ENCODE measurements around the gene IL3RA. TPM values are rescaled to one million over a fixed set of nuclear protein-coding genes. Genes with fewer than 3 reads are reported as not detected.
"Not testable (repeated sequence)": the region's sequence is repeated elsewhere in the genome, so short reads cannot be mapped to it uniquely, and the experiment has no call there.

The IL3RA gene
- total RNA-seq, 1 donor from 2014 or later = 0.40 TPM

DNA sequence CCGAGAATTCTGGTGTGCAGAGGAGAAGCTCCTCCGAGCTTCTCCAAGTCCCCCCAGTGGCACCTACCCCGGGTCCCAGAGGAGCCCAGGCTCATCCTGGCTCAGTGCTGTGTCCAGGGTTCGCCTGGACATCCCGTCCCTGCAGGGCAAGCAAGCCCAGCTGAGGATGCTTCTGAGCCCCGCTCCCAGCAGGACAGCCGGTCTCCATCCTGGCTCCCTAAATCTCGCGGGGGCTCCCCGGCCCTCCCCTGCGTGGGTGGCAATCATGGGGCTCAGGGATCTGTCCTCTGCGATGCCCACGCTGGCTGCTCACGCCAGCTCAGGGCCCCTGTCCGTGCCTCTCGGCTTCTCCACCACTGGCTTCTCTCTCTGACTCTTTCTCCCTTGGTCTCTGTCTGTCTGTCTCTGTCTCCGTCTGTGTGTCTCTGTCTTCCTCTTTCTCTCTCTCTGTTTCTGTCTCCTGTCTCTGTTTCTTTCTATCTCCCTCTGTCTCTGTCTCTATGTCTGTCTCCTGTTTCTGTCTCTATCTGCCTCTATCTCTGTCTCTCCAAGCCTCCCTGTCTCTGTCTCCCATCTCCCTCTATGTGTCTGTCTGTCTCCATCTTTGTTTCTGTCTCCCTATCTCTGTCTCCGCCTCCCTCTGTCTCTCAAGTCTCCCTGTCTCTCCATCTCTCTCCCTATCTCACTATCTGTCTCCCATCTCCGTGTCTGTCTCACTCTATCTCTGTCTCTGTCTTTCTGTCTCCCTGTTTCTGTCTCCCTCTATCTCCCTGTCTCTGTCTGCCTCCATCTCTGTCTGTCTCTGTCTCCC lies 83.2 kb downstream of the IL3RA start:
- peak; percentile 8 for ATAC-seq
- no peak for DNase-seq (ENCODE audit: low spot score)

DNA sequence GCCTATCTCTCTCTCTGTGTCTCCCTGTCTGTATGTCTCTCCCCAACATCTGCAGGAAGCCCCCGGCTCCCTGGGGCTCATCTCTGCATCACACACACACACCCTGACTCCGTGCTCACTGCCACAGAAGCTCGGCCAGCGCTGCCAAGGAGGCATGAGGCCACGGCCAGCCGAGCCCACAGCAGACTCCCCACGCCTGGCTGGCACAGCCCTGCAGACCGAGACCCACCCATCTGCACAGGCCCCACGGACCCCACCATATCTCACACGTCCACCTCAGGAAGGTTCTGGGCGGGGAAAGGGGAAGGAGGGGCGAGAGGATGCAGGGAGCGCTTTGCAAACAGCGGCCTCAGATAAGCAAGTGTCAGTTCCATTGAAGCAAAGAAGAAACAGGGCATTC lies 83.8 kb downstream of the IL3RA start:
- ATAC-seq = peak; percentile 8
- no peak for DNase-seq (ENCODE audit: low spot score)

DNA sequence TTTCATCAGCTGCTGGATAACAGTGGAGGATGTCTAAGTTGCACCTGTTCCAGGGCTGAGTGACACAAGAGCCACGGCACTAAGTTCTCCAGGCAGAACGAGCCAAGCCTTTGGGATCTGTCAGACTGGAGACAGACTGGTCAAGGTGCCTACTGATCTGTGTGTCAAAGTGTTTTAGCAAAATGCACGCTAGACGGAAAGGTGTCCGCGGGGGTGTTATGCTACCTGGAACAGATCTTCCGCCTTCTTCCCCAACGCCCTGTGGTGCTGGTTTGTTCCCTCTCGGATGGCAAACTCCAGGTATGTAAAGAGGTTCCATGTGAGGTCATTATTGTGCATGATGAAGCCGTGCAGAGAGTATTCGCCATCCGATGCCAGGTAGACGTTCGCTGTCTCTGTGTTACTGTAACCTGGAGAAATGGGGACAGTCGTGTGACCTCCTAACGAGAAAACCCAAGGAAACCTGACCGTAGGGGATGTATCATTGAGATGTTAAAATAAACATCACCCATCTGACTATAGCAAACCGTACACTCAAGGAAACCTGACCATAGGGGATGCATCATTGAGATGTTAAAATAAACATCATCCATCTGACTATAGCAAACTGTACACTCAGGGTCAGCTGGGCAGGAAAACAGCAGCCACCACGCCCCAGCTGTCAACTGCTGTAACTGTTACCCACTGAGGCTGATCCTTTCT lies 85.0 kb downstream of the IL3RA start:
- no peak for DNase-seq (ENCODE audit: low spot score)

DNA sequence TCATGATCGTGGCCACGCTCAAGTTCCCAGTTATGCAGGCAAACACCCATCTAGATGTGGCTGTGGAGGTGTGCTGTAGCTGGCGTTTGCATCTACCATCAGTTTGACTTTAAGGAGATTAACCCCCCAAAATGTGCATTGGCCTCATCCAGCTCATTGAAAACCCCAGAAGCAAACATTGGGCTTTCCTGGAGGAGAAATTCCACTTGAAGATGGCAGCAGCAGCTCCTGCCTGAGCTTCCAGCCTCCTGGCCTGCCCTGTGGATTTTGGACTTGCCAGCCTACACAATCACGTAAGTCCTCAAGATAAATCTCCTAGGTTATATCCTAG lies 85.5 kb downstream of the IL3RA start:
- DNase-seq (ENCODE audit: low spot score) (no peak), ATAC-seq (no peak)

More for the DNA sequence above, 85.0 kb downstream of the IL3RA start:
- no peak for ATAC-seq

DNA sequence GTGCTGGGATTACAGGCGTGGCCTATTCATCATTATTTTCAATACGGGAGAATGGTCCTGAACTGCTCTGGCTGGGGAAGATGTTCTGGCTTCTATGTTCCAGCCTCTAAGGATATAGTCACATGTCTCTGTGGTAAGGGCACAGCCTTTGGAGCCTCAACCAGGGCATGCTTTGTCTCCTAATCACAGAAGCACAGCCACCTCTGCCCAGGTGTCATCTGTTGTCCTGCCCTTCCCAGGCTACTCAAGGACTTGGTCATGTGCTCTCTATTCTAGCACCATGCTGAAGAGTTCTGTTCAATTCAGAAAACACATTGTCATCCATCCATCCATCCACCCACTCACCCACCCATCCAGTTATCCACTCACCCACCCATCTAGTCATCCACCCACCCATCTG lies 86.6 kb downstream of the IL3RA start:
- DNase-seq (ENCODE audit: low spot score) (no peak), ATAC-seq (no peak)

DNA sequence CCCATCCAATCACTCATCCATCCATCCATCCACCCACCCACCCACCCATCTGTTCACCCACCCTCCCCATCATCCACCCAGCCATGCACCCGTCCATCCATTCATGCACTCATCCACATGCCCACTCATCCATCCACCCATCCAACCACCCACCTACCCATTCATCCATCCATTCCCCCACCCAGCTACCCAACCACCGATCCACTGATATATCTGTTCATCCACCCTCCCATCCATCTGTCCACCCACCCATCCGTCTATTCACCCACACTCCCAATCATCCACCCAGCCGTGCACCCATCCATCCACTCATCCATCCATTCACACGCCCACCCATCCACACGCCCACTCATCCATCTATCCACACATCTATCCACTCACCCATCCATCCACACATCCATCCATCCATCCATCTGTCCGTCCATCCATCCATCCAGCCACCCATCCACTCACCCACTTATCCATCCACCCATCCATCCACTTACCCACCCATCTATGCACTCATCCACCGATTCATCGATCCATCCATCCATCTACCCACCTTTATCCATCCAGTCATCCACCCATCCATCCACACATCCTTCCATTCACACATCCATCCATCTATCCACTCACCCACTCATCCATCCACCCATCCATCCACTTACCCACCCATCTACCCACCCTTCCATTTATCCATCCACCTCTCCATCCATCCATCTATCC lies 87.7 kb downstream of the IL3RA start:
- DNase-seq (ENCODE audit: low spot score) (no peak), ATAC-seq (no peak)

DNA sequence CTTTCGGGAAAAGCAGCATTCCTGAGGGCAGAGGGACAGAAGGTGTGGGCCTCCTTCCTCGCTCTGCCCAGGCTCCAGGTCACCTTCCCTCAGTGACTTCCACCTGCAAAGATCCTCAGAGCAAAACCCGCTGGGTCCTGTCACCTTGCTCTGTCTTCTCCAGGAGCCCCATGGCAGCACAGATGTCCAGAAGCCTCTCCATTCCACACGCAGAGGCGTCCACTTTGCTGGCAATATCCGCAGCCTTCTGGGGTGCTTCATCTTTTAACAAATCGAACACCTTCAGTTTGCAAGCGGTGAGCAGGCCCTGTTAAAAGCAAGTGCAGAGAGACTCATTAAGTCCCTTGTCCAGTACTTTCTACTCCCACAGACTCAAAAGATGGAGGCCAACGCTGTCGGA lies 88.8 kb downstream of the IL3RA start:
- ATAC-seq (no peak), DNase-seq (ENCODE audit: low spot score) (no peak)

DNA sequence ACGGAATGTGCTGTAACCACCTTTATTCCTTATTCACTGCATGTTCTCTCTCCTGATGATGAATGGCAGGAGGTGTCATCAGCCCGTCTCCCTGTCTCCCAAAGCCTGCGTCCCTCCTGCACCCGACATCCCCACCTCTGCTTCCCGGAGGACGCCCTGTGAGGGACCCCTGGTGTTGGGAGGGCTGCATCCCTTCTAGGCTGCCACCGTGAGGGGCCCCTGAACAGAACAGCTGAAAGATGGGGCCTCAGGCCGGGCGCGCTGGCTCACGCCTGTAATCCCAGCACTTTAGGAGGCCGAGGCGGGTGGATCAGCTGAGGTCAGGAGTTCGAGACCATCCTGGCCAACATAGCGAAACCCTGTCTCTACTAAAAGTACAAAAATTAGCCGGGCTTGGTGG lies 89.7 kb downstream of the IL3RA start:
- not testable (repeated sequence) for ATAC-seq; DNase-seq (ENCODE audit: low spot score)

DNA sequence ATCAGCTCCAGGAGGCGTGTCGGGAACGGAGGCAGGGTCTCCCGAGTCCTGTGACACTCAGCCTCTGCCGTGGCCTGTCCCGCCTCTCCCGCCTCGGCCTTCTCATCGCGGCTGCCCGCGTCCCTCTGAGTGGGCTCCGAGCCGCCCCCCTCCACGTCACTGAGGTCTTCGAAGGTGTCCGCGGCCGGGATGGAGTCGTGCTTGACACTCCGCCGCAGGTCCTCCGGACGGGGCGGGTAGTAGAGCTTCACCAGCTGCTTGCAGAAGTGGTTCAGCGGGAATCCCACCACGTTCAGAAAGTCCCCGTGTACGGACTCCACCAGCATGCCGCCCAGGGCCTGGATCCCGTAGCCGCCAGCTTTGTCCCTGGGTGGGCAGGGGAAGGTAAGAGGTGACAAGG lies 91.2 kb downstream of the IL3RA start:
- DNase-seq (ENCODE audit: low spot score) (no peak), ATAC-seq (no peak)

DNA sequence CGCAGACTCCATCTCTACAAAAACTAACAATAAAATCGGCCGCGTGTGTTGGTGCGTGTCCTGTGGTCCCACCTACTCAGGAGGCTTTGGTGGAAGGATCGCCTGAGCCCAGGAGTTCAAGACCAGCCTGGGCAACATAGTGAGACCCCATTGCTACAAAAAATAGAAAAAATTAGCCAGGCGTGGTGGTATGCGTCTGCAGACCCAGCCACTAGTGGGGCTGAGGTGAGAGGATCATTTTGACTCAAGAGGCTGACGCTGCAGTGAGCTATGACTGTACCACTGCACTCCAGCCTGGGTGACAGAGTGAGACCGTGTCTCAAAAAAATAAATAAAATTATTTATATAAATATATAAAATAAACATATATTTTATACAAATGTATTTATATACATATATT lies 93.9 kb downstream of the IL3RA start:
- DNase-seq (ENCODE audit: low spot score) (no peak), ATAC-seq (no peak)

Other genes with a start within 250 kb of the IL3RA start
- not detected for gene CRLF2, start 124.1 kb upstream of the IL3RA start, total RNA-seq
- 1.4 TPM for gene CSF2RA, start 68.0 kb upstream of the IL3RA start, total RNA-seq
- 55.9 TPM for gene SLC25A6, start 55.3 kb downstream of the IL3RA start, total RNA-seq
- 31.4 TPM for gene ASMTL, start 116.1 kb downstream of the IL3RA start, total RNA-seq
- 0.48 TPM for gene P2RY8, start 200.4 kb downstream of the IL3RA start, total RNA-seq